A549 treated with Hydrocortisone at 1 μM for 4 hours (cell line): Measurements from ENCODE around the gene GOT1. TPM values are rescaled to one million over a fixed set of nuclear protein-coding genes. Genes with fewer than 3 reads are reported as not detected.

ENCODE experiments used
- total RNA-seq: library from RNA; stranded (reverse); fragments of 200-300 nt; extraction: Qiagen RNA extraction; gene quantifications from 5 replicates; pipeline ENCODE4 v1.2.3, GENCODE V29; 2022

GOT1 gene
- total RNA-seq: 35.0 to 40.0 TPM (median 38.4 TPM) in 5 replicates

DNA sequence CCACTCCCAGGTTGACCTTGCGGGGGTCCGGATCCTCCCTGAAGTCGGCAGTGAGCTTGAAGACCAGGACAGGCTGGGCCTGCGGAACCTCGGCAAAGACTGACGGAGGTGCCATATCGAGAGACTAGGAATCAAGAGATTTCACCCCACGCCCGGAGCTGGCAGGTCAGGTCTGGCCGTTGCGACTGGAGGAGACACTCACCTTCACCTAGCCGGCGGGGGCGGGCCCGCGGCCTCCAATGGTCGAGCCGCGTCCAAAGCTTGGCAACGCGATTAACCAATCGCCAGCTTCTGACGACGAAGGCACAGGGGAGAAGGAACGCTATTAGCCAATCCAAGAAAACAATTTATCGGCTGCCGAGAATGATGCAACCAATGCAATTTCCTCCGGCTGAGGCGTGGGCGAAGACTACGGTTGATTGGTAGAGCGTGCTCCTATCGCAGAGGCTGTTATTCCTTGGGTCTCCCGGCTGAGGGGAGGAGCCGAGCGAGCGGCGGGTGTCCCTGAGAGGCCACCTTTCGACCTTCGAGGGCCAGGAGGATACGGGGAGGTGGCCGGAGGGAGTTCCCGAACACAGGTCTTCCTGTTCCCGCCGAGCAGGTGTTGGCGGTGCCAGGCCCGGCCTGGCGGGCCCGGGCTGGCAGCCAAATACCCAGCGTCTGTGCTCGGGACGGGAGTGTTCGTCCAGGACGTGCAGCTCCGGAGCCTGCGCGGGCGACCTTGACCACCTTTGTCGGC, at the start of gene GOT1:
TSS of gene GOT1 (minus strand) at position 174 of the 739 bp plus-strand sequence. CDS start at position 115, 59 bp downstream.

Other genes starting within 250 kb of the GOT1 start
- gene HPSE2, start 194.8 kb downstream of the GOT1 start, total RNA-seq: not detected in 5 replicates
- 21.9 to 28.6 TPM (median 26.2 TPM) in 5 replicates for gene CNNM1, start 101.3 kb downstream of the GOT1 start, total RNA-seq
- 0.05 TPM in 1 of 5 replicates, not detected in the others for gene NKX2-3, start 102.3 kb upstream of the GOT1 start, total RNA-seq
- gene SLC25A28, start 189.8 kb upstream of the GOT1 start, total RNA-seq: 23.7 to 28.4 TPM (median 24.9 TPM) in 5 replicates
- gene ENTPD7, start 228.9 kb upstream of the GOT1 start, total RNA-seq: 7.9 to 13.8 TPM (median 9.4 TPM) in 5 replicates